Measurements from ENCODE around the gene SNAPC4. TPM values are rescaled to one million over a fixed set of nuclear protein-coding genes. Genes with fewer than 3 reads are reported as not detected.

Gene SNAPC4
- polyA plus RNA-seq, 1 of the 3 experiments (the other 2 are of a cell fraction): 9.2 TPM

GRCh38 chr9:136401173-136401922 lies 1.4 kb upstream of the SNAPC4 start:
- Histone ChIP-seq H3K9me3 (no peaks in the 10 kb centered on the region), H3K36me3 (replicated peaks in 1 of 2; ENCODE audit: control insufficient read depth in 1 of 2, insufficient read depth in 2 of 2, low read length in 1 of 2) (peaks cover 18 to 67% of the 10 kb centered on the region in 2 experiments), H4K20me1 (ENCODE audit: insufficient read depth) (peaks cover 5% of the 10 kb centered on the region; the same call in 1 of the 2 replicates), H3K9me2 (no peaks in the 10 kb centered on the region), H3F3A (replicated peaks; ENCODE audit: insufficient read depth) (peaks cover 16% of the 10 kb centered on the region), H3K27ac (ENCODE audit: low read depth in 2 of 2, low read length in 1 of 2) (no peak overlapping the region), H3K27me3 (ENCODE audit: insufficient read depth) (no peaks in the 10 kb centered on the region), H3K4me3 (ENCODE audit: low read depth in 2 of 2, low read length in 1 of 2) (no peak overlapping the region), H3K9ac (no peak overlapping the region), H3K4me1 (ENCODE audit: control insufficient read depth in 1 of 2, insufficient read depth in 2 of 2, low read depth in 1 of 2, low read length in 1 of 2) (peaks cover 3 to 19% of the 10 kb centered on the region in 2 experiments; a peak in 2 of 4 replicates), H3K4me2 (no peak overlapping the region), H2AFZ (ENCODE audit: low read depth) (no peak overlapping the region), H3K79me2 (ENCODE audit: insufficient read depth) (peaks cover 31% of the 10 kb centered on the region)
- 92% methylated on average over 16 of the region's 18 CpGs for WGBS (ENCODE audit: low lambda C conversion rate)
- TF ChIP-seq MEF2A (IDR thresholded peaks at IDR 0.05; ENCODE audit: borderline replicate concordance, low read depth) (no peak), IRF3 (IDR thresholded peaks at IDR 0.05; ENCODE audit: low read depth, low read length) (no peak), RAD21 (IDR thresholded peaks at IDR 0.05; ENCODE audit: low read length) (no peak), FOXJ3 (CRISPR knock-in tag; IDR thresholded peaks at IDR 0.05) (no peak), NFIC (IDR thresholded peaks at IDR 0.05; ENCODE audit: borderline replicate concordance) (no peak), MXI1 (IDR thresholded peaks at IDR 0.05; ENCODE audit: low read depth, low read length) (no peak), RFX5 (IDR thresholded peaks at IDR 0.05; ENCODE audit: low read length) (no peak), FOXM1 (IDR thresholded peaks at IDR 0.05; ENCODE audit: low read depth) (no peak), NRF1 (IDR thresholded peaks at IDR 0.05; ENCODE audit: low read depth, low read length) (no peak), ZBTB33 (IDR thresholded peaks at IDR 0.05; ENCODE audit: borderline replicate concordance, low read depth) (no peak), EP300 (IDR thresholded peaks at IDR 0.05; ENCODE audit: borderline replicate concordance in 1 of 2, low read depth in 1 of 2, low read length in 1 of 2) (no peak)
- ChIA-PET CTCF (interaction anchor here (0.6 to 6.8 kb wide), 22 partner anchors 8 to 160 kb away, joined by 3 to 42 read pairs (median 4); partner anchors contain the start of genes CARD9, DNLZ, ENTR1 and PMPCA), POLR2A (interaction anchor here (1.1 to 1.4 kb wide), 3 partner anchors 8 to 56 kb away, joined by 3 to 4 read pairs (median 4); no protein-coding TSS in a partner anchor)
- no peak for DNase-seq
